ENCODE data around the gene CYP27B1.
"Not testable (repeated sequence)": the region's sequence is repeated elsewhere in the genome, so short reads cannot be mapped to it uniquely, and the experiment has no call there.

The CYP27B1 gene

GRCh38 chr12:57720606-57721595 is 46.0 kb downstream of the CYP27B1 start:
- DNase-seq: no peak

GRCh38 chr12:57719777-57720605 is 46.9 kb downstream of the CYP27B1 start:
- no peak for DNase-seq

DNA sequence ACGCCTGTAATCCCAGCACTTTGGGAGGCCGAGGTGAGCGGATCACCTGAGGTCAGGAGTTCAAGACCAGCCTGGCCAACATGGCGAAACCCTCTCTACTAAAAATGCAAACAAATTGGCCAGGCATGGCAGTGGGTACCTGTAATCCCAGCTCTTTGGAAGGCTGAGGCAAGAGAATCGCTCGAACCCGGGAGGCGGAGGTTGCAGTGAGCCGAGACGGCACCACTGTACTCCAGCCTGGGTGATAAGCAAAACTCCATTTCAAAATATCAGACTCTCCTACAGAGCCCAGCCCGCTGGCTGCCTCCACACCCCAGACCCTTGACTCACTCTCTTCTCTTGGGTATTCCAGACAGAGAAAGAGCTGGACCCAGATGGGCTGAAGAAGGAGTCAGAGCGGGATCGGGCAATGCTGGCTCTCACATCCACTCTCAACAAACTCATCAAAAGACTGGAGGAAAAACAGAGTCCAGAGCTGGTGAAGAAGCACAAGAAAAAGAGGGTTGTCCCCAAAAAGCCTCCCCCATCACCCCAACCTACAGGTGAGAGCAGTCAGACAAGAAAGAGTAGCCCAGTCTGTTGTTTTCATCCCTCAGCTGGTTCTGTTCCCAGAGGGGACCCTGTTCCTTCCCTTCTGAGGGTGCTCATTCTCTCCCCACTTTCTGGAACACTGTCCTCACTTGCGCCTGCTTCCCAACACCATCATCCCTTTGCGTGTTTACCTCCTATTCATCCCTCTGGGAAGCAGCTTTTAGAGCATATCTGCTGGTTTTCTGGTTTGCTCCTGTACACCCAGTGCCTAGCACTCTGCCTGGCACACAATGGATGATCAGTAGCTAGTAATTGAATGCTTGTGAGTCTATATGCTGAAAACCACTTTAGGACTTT is 48.0 kb downstream of the CYP27B1 start:
- DNase-seq: no peak

DNA sequence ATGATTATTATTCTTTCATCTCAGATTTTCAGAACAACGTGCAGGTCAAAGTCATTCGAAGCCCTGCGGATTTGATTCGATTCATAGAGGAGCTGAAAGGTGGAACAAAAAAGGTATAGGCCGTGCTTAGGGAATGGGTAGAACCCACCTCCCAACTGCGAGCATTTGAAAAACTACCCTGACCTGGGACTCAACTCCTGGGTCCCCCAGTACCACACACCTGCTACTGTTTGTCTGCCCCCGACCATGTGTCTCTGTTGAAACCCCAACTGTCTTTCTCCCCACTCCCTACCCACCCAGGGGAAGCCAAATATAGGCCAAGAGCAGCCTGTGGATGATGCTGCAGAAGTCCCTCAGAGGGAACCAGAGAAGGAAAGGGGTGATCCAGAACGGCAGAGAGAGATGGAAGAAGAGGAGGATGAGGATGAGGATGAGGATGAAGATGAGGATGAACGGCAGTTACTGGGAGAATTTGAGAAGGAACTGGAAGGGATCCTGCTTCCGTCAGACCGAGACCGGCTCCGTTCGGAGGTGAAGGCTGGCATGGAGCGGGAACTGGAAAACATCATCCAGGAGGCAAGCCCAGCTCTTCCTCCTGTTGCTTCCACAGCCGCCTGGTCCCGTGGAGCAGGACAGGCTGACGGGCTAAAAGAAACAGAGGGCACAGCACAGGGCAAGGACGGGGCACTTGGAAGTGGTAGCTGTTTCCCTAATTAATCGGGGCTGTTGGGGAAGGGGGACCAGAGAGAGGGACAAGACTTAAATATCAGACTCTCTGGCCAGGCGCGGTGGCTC is 48.8 kb downstream of the CYP27B1 start:
- no peak for DNase-seq

GRCh38 chr12:57717131-57717530 is 49.7 kb downstream of the CYP27B1 start:
- DNase-seq: no peak

GRCh38 chr12:57716305-57716704 is 50.6 kb downstream of the CYP27B1 start:
- no peak for DNase-seq

DNA sequence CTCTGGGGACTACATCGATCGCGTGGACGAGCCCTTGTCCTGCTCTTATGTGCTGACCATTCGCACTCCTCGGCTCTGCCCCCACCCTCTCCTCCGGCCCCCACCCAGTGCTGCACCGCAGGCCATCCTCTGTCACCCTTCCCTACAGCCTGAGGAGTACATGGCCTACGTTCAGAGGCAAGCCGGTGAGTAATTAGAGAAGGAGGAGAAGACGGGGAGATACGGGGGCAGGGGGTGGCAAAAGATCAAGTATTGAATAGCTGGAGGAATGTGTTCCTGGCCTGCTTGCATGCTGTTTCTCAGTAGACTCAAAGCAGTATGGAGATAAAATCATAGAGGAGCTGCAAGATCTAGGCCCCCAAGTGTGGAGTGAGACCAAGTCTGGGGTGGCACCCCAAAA is 51.1 kb downstream of the CYP27B1 start:
- DNase-seq: no peak

DNA sequence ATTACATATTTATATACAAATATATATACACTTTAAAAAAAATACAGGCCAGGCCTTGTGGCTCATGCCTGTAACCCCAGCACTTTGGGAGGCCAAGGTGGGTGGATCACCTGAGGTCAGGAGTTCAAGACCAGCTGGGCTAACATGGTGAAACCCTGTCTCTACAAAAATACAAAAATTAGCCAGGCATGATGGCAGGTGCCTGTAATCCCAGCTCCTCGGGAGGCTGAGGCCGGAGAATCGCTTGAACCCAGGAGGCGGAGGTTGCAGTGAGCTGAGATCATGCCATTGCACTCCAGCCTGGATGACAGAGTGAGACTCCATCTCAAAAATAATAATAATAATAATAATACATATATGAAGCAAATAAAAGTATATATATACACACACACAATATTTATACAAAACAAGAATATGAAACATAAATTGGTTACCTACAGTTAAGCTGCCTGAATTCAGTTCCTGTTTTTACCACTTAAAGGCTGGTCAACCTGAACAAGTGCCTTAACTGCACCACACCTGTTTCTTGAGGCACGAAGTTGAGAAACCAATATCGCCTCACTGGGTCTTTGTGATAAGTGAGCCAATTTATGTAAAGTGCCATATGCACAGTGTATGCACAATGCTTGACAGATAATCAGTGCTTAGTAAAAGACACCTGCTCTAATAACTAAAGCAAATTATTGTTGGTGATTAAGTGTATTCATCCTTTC is 51.7 kb downstream of the CYP27B1 start:
- not testable (repeated sequence) for DNase-seq

DNA sequence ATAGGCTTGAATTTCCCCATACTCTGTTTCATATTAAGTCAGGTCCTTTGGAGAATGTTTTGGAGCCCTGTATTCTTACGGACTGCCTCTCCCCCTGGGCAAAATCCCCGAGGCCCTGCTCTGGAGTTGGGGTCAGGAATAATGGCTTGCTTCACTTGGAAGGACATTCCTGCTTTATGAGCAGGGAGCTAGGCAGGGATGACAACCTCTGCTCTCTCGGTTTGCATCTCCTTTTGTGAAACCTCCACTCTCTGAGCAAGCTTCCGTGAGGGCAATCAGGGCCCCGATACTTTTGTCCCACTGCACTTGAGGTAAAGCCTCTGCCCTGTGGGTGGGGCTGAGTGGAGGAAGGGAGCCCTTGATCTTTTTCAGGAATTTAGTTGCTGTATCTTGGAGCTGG is 53.7 kb downstream of the CYP27B1 start:
- no peak for DNase-seq

GRCh38 chr12:57712701-57713100 is 54.2 kb downstream of the CYP27B1 start:
- no peak for DNase-seq
